Measurements from ENCODE around the gene KIAA2012. TPM values are rescaled to one million over a fixed set of nuclear protein-coding genes. Genes with fewer than 3 reads are reported as not detected.

KIAA2012 gene
- total RNA-seq, 1 donor from 2014 or later = under 0.01 TPM

DNA sequence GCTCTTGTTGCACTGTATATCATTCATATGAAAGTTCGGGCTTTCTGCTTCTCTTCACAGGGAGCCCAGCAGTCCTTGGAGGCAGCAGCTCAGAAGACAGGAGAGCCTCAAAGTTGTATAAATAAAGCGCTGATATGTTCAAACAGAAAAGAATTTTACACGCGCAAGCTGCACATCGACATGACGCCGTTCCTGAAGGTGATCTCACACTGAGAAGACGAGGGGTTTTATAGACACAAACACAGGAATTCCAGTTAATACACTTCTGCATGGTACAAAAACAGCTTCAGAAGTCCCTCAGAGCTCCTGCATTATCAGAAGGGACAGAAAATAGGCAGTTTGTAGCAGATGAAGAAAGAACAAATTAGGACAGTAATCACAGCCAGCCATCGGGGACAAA is 81.6 kb downstream of the KIAA2012 start:
- H3K36me3 ChIP-seq (ENCODE audit: control insufficient read depth in 3 of 3, insufficient read depth in 3 of 3, low read length in 3 of 3) = no peaks in the 10 kb centered on the region
- H3K4me1 ChIP-seq (ENCODE audit: control insufficient read depth in 3 of 3, insufficient read depth in 3 of 3, low read length in 3 of 3) = peaks cover 0 to 9% (median 3%) of the 10 kb centered on the region in 3 donors
- H3K4me3 ChIP-seq (ENCODE audit: low read length in 3 of 3) = no peak overlapping the region
- H3K27ac ChIP-seq (ENCODE audit: low read depth, low read length) = no peak overlapping the region
- no peak overlapping the region for H3K9ac ChIP-seq (ENCODE audit: low read depth in 1 of 3, low read length in 3 of 3)
- no peaks in the 10 kb centered on the region for H3K9me3 ChIP-seq (ENCODE audit: control insufficient read depth in 3 of 3, low read length in 3 of 3)
- H3K27me3 ChIP-seq (ENCODE audit: control insufficient read depth in 3 of 3, insufficient read depth in 3 of 3, low read length in 3 of 3) = no peaks in the 10 kb centered on the region

DNA sequence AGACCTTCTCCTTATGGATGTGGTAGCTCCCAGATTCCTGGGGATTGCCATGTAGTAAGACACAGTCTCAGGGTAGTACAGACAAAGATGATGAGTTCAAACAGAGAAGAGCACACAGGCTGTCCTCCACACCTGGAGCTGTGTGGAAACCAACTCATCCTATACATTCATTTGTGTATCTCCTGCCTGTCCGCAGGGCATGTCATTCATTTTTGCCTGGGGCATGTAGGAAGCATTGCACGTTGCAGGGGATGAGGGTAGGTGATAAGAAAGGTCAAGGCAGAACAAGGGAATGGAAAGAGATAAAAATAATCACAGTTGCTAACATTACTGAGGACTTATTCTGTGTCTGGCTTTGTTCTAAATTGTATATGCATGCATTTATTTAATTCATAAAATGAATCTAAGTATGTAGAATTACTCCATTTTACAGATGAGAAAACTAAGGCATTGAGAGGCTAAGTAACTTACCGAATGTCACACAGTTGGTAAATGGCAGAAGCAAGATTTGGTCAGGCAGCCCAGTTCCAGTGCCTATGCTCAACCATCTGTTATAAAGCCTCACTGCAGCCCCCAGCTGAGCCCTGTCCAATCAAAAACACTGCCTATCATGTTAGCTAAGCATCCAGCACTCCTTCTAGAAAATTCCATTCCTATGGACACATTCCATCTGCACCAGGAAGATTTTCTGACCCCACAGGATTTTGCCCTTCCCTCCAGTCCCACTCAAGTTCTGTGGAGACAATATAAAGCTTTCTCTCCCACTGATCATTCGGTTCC is 84.3 kb downstream of the KIAA2012 start:
- Histone ChIP-seq H3K9ac (ENCODE audit: low read depth in 1 of 3, low read length in 3 of 3) (no peak overlapping the region), H3K9me3 (ENCODE audit: control insufficient read depth in 3 of 3, low read length in 3 of 3) (no peaks in the 10 kb centered on the region), H3K4me1 (ENCODE audit: control insufficient read depth in 3 of 3, insufficient read depth in 3 of 3, low read length in 3 of 3) (peaks cover 0 to 17% (median 10%) of the 10 kb centered on the region in 3 donors), H3K36me3 (ENCODE audit: control insufficient read depth in 3 of 3, insufficient read depth in 3 of 3, low read length in 3 of 3) (no peaks in the 10 kb centered on the region), H3K27me3 (ENCODE audit: control insufficient read depth in 3 of 3, insufficient read depth in 3 of 3, low read length in 3 of 3) (no peaks in the 10 kb centered on the region), H3K27ac (ENCODE audit: low read depth, low read length) (no peak overlapping the region), H3K4me3 (ENCODE audit: low read length in 3 of 3) (no peak overlapping the region)

DNA sequence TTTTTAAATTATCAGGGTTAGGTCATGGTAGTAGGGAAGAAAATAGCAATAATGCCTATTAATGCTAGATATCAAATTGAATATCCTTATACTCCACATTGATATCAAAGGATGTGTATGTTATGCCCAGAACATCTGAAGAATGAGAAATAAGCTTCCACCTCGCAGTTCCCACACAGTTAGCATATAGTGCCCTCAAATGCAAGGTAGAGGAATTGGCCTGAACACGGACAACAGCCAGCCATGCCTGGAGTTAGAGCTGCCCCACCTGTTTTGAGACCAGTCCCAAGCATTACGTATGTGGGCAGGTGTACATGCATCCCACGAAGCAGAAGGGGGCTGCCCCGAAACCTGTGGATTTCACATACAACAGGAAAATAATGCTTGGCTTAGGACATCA is 85.7 kb downstream of the KIAA2012 start:
- H3K27ac ChIP-seq (ENCODE audit: low read depth, low read length) = no peak overlapping the region
- no peak overlapping the region for H3K4me3 ChIP-seq (ENCODE audit: low read length in 3 of 3)
- no peaks in the 10 kb centered on the region for H3K36me3 ChIP-seq (ENCODE audit: control insufficient read depth in 3 of 3, insufficient read depth in 3 of 3, low read length in 3 of 3)
- H3K27me3 ChIP-seq (ENCODE audit: control insufficient read depth in 3 of 3, insufficient read depth in 3 of 3, low read length in 3 of 3) = no peaks in the 10 kb centered on the region
- H3K4me1 ChIP-seq (ENCODE audit: control insufficient read depth in 3 of 3, insufficient read depth in 3 of 3, low read length in 3 of 3) = peaks cover 0 to 14% (median 10%) of the 10 kb centered on the region in 3 donors
- no peak overlapping the region for H3K9ac ChIP-seq (ENCODE audit: low read depth in 1 of 3, low read length in 3 of 3)
- H3K9me3 ChIP-seq (ENCODE audit: control insufficient read depth in 3 of 3, low read length in 3 of 3) = no peaks in the 10 kb centered on the region

DNA sequence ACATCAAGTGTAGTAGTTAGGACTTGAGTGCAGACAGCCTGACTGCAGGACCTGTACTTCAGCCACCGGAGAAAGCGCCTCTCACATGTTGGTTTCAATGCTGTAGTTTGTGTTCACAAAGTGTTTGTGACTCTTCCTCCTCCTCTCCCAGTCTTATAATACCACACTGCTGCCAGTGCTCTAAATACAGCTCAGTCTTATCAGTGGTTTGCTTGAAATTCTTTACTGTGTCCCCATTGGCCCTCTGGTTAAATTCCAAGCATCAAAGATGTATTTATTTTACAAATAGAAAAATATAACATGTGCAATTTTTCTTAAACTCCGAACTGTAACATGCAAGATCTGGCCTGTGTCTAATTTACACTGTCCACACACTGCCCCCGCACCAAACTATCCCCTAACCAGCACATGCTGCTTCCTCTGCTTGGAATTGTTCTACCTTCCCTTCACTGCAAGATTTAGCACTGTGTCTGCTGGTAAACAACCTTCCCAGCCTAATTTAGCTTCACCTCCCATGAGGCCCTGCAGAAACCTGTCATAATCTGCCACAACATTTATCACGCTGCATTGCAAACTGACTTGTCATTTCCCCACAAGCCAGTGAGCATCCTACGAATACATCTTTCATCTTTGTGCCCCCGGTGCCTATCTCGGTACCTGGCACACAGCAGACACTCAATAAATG is 88.2 kb downstream of the KIAA2012 start:
- Histone ChIP-seq H3K27ac (ENCODE audit: low read depth, low read length) (peak overlapping the region; percentile 65), H3K4me3 (ENCODE audit: low read length in 3 of 3) (no peak overlapping the region), H3K36me3 (ENCODE audit: control insufficient read depth in 3 of 3, insufficient read depth in 3 of 3, low read length in 3 of 3) (no peaks in the 10 kb centered on the region), H3K9me3 (ENCODE audit: control insufficient read depth in 3 of 3, low read length in 3 of 3) (no peaks in the 10 kb centered on the region), H3K27me3 (ENCODE audit: control insufficient read depth in 3 of 3, insufficient read depth in 3 of 3, low read length in 3 of 3) (no peaks in the 10 kb centered on the region), H3K9ac (ENCODE audit: low read depth in 1 of 3, low read length in 3 of 3) (peak overlapping the region in 2 of 3 donors; percentile 16 to 50), H3K4me1 (ENCODE audit: control insufficient read depth in 3 of 3, insufficient read depth in 3 of 3, low read length in 3 of 3) (peaks cover 0 to 14% (median 11%) of the 10 kb centered on the region in 3 donors)

DNA sequence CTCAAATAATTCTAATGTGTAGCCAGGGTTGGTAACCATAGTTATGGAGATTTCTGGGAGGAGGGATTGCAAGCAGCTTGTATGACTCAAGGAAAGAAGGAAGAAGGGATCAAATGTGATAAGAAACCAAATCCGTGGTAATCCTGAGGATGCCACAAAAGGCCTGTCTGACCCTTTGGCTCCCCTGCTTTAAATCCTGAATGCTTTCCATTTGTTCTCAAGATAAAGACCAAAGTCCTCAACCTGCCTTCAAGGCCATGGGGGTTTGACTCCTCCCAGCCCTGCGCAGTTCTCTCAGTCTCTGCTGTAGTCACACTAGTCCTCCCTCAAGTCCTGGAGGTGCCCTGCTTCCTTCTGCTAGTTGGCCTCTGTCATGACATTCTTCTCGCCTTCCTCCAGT is 91.4 kb downstream of the KIAA2012 start:
- no peaks in the 10 kb centered on the region for H3K9me3 ChIP-seq (ENCODE audit: control insufficient read depth in 3 of 3, low read length in 3 of 3)
- no peak overlapping the region for H3K4me3 ChIP-seq (ENCODE audit: low read length in 3 of 3)
- H3K4me1 ChIP-seq (ENCODE audit: control insufficient read depth in 3 of 3, insufficient read depth in 3 of 3, low read length in 3 of 3) = peaks cover 0 to 11% (median 10%) of the 10 kb centered on the region in 3 donors
- H3K36me3 ChIP-seq (ENCODE audit: control insufficient read depth in 3 of 3, insufficient read depth in 3 of 3, low read length in 3 of 3) = no peaks in the 10 kb centered on the region
- no peak overlapping the region for H3K9ac ChIP-seq (ENCODE audit: low read depth in 1 of 3, low read length in 3 of 3)
- H3K27ac ChIP-seq (ENCODE audit: low read depth, low read length) = no peak overlapping the region
- H3K27me3 ChIP-seq (ENCODE audit: control insufficient read depth in 3 of 3, insufficient read depth in 3 of 3, low read length in 3 of 3) = no peaks in the 10 kb centered on the region

DNA sequence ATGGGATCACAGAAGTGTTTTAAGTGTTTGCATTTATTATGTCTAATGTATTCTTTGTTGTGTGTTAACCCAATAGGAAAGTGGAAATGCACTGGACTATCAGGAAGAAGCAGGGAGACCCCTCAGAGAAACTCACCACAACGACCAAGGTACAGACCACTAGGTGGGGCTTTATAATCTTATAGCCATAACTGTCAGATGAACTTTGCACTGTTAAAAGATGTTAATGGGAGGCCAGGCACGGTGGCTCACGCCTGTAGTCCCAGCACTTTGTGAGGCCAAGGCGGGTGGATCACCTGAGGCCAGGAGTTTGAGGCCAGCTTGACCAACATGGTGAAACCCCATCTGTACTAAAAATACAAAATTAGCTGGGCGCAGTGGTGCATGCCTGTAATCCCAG is 92.2 kb downstream of the KIAA2012 start:
- Histone ChIP-seq H3K27me3 (ENCODE audit: control insufficient read depth in 3 of 3, insufficient read depth in 3 of 3, low read length in 3 of 3) (peaks cover 0 to under 1% (median 0%) of the 10 kb centered on the region in 3 donors), H3K4me3 (ENCODE audit: low read length in 3 of 3) (no peak overlapping the region), H3K36me3 (ENCODE audit: control insufficient read depth in 3 of 3, insufficient read depth in 3 of 3, low read length in 3 of 3) (no peaks in the 10 kb centered on the region), H3K4me1 (ENCODE audit: control insufficient read depth in 3 of 3, insufficient read depth in 3 of 3, low read length in 3 of 3) (peaks cover 0 to 11% (median 10%) of the 10 kb centered on the region in 3 donors), H3K9ac (ENCODE audit: low read depth in 1 of 3, low read length in 3 of 3) (no peak overlapping the region), H3K9me3 (ENCODE audit: control insufficient read depth in 3 of 3, low read length in 3 of 3) (no peaks in the 10 kb centered on the region), H3K27ac (ENCODE audit: low read depth, low read length) (no peak overlapping the region)

DNA sequence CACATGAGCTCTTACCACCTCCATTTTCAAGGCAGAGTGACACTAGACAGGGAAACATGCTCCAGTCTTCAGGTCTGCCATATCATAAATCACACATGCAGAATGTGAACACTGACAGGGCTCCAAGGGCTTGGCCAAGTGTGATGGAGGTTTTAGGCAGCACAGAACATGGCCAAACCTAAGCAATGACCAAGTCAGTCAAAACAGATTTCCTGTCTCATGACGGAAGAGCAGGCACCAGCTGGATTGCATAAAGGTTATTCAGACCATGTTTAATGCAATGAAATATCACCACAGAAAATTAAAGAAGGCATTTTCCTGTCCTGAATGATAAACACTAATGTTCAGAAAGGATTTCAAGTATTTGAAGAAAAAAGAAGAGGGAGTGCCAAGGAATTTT is 92.9 kb downstream of the KIAA2012 start:
- no peak overlapping the region for H3K27ac ChIP-seq (ENCODE audit: low read depth, low read length)
- H3K4me3 ChIP-seq (ENCODE audit: low read length in 3 of 3) = no peak overlapping the region
- peaks cover 0 to 6% (median 6%) of the 10 kb centered on the region in 3 donors for H3K27me3 ChIP-seq (ENCODE audit: control insufficient read depth in 3 of 3, insufficient read depth in 3 of 3, low read length in 3 of 3)
- peaks cover 0 to 8% (median 7%) of the 10 kb centered on the region in 3 donors for H3K4me1 ChIP-seq (ENCODE audit: control insufficient read depth in 3 of 3, insufficient read depth in 3 of 3, low read length in 3 of 3)
- H3K36me3 ChIP-seq (ENCODE audit: control insufficient read depth in 3 of 3, insufficient read depth in 3 of 3, low read length in 3 of 3) = no peaks in the 10 kb centered on the region
- H3K9me3 ChIP-seq (ENCODE audit: control insufficient read depth in 3 of 3, low read length in 3 of 3) = no peaks in the 10 kb centered on the region
- H3K9ac ChIP-seq (ENCODE audit: low read depth in 1 of 3, low read length in 3 of 3) = no peak overlapping the region

DNA sequence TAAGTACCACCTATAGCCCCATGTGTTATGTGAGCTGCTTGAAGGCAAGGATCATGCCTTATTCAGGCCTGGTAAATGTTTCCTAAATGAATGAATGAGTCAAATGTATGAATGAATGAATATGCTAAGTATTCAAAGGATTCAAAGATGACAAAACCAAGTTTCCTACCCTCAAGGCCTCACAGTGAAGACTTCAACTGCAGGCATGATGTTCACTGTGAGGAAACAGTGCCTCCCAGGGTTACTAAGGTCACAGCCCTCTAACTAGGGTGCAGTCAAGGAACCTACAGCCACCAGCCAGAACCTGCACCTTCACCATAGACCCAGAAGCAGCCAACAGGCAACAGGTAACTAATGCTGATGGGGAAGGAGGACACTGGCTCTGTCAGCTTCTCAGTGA is 96.1 kb downstream of the KIAA2012 start:
- Histone ChIP-seq H3K4me3 (ENCODE audit: low read length in 3 of 3) (no peak overlapping the region), H3K36me3 (ENCODE audit: control insufficient read depth in 3 of 3, insufficient read depth in 3 of 3, low read length in 3 of 3) (no peaks in the 10 kb centered on the region), H3K27ac (ENCODE audit: low read depth, low read length) (no peak overlapping the region), H3K4me1 (ENCODE audit: control insufficient read depth in 3 of 3, insufficient read depth in 3 of 3, low read length in 3 of 3) (peaks cover 0 to 4% (median 4%) of the 10 kb centered on the region in 3 donors), H3K27me3 (ENCODE audit: control insufficient read depth in 3 of 3, insufficient read depth in 3 of 3, low read length in 3 of 3) (peaks cover 0 to 6% (median 6%) of the 10 kb centered on the region in 3 donors), H3K9me3 (ENCODE audit: control insufficient read depth in 3 of 3, low read length in 3 of 3) (no peaks in the 10 kb centered on the region), H3K9ac (ENCODE audit: low read depth in 1 of 3, low read length in 3 of 3) (no peak overlapping the region)

DNA sequence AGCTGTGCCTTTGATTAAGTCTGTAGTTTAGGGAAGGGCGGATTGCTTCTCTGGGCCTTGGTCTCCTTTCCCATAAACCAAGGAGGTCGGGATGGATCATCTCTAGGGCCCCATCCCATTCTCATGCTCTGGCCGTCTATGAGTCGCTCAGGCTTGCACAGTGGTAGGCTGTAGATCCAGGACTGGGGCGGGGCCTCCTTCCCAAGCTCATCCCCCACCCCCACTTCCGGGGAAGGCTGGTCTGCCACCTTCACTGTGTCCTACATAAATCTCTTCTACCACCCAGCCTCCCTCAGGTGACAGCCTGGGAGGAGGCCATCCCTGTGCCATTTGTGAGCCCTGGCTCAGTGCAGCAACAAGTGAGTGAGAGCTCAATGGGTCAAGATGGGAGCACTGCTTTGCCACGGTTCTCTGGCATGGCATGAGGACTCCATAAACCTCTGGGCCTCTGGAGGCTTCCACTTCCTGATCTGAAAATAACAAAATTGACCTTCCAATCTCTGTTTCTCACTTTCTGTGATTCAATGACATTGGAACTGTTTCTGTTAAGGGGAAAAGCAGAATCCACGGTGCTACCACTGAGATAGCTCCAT is 96.9 kb downstream of the KIAA2012 start:
- H3K4me3 ChIP-seq (ENCODE audit: low read length in 3 of 3) = no peak overlapping the region
- peaks cover 0 to 4% (median 4%) of the 10 kb centered on the region in 3 donors for H3K4me1 ChIP-seq (ENCODE audit: control insufficient read depth in 3 of 3, insufficient read depth in 3 of 3, low read length in 3 of 3)
- peaks cover 0 to 6% (median 6%) of the 10 kb centered on the region in 3 donors for H3K27me3 ChIP-seq (ENCODE audit: control insufficient read depth in 3 of 3, insufficient read depth in 3 of 3, low read length in 3 of 3)
- H3K9ac ChIP-seq (ENCODE audit: low read depth in 1 of 3, low read length in 3 of 3) = no peak overlapping the region
- no peaks in the 10 kb centered on the region for H3K9me3 ChIP-seq (ENCODE audit: control insufficient read depth in 3 of 3, low read length in 3 of 3)
- no peak overlapping the region for H3K27ac ChIP-seq (ENCODE audit: low read depth, low read length)
- H3K36me3 ChIP-seq (ENCODE audit: control insufficient read depth in 3 of 3, insufficient read depth in 3 of 3, low read length in 3 of 3) = no peaks in the 10 kb centered on the region
